ENCODE results near the gene PAH. TPM values are rescaled to one million over a fixed set of nuclear protein-coding genes. Genes with fewer than 3 reads are reported as not detected.
A peak's percentile ranks its signal among the peaks of the same experiment; 100 is the strongest.

The PAH gene
- total and polyA plus RNA-seq, 2 of the 13 experiments (the other 11 are each of a cell fraction or from before 2014, with no cell fraction given): 192 to 451 TPM

DNA sequence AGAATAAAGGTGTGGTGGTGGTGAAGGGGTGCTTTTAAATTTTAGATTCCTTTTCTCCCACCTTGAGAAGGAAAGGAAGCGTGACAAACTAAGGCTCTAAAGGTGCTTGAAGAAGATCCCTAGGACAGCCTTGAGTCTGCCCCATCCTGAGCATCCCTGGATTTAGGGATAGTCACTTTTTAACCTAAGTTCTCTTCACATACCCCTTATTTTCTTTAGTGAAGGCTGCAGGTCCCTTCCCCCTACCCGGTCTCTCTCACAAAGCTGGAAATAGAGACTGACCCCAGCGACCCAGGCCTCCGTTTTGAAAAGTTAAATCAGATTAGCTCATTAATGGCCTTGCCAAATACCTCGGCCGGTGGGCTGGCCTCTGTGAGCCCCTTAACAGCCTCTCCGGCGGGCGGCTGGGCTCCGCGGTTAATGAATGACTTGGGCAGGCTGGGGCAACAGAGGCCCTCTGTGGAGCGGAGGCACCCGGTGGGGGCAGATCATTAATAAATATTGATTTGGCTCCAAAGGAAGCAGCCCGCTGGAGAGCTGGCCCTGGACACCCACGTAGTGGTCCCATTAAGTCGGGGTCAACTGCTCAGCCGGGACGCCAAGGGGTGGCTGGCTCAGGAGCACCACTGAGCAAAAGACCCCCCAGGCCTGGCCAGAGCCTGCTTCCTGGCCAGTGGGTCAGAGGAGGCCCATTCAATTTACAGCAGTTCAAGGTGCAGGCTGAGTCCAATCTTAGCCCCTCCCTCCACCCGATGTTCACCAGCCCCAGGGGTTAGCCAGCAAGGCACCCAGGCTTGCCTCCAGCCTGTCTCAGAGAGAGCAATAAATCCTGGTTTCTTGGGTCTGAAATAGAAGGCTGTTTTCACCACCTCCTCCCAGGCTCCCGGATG lies 31.8 kb downstream of the PAH start (continued):
- TF ChIP-seq, protein P1, sequence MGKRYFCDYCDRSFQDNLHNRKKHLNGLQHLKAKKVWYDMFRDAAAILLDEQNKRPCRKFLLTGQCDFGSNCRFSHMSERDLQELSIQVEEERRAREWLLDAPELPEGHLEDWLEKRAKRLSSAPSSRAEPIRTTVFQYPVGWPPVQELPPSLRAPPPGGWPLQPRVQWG (CRISPR knock-in tag; IDR thresholded peaks at IDR 0.05; ENCODE audit: borderline replicate concordance, low read depth): no peak
- TF ChIP-seq CBX5 (CRISPR knock-in tag; IDR thresholded peaks at IDR 0.05; ENCODE audit: borderline replicate concordance) (0 out of 2 replicates have a peak, but pooled peaks have one; percentile 21), CCDC6 (CRISPR knock-in tag; IDR thresholded peaks at IDR 0.05) (peak; percentile 61; the same call in 1 of the 2 replicates), AHR (CRISPR knock-in tag; IDR thresholded peaks at IDR 0.05) (no peak), DNMT1 (CRISPR knock-in tag; IDR thresholded peaks at IDR 0.05) (no peak), GABPA (IDR thresholded peaks at IDR 0.05; ENCODE audit: low read depth, low read length) (no peak), GABPA (CRISPR knock-in tag; IDR thresholded peaks at IDR 0.05; ENCODE audit: low read depth) (no peak; the same call in 1 of the 2 replicates), TOE1 (CRISPR knock-in tag; IDR thresholded peaks at IDR 0.05) (no peak), FOXM1 (CRISPR knock-in tag; IDR thresholded peaks at IDR 0.05) (no peak), HMG20B (CRISPR knock-in tag; conservative IDR thresholded peaks at IDR 0.05) (peak; percentile 57; the same call in 1 of the 2 replicates), ATF1 (CRISPR knock-in tag; IDR thresholded peaks at IDR 0.05) (no peak), NCOA2 (CRISPR knock-in tag; IDR thresholded peaks at IDR 0.05) (peak; percentile 95), ZNF569 (CRISPR knock-in tag; IDR thresholded peaks at IDR 0.05; ENCODE audit: borderline replicate concordance) (no peak), KDM1A (CRISPR knock-in tag; IDR thresholded peaks at IDR 0.05) (no peak)
- TF ChIP-seq, protein P2, sequence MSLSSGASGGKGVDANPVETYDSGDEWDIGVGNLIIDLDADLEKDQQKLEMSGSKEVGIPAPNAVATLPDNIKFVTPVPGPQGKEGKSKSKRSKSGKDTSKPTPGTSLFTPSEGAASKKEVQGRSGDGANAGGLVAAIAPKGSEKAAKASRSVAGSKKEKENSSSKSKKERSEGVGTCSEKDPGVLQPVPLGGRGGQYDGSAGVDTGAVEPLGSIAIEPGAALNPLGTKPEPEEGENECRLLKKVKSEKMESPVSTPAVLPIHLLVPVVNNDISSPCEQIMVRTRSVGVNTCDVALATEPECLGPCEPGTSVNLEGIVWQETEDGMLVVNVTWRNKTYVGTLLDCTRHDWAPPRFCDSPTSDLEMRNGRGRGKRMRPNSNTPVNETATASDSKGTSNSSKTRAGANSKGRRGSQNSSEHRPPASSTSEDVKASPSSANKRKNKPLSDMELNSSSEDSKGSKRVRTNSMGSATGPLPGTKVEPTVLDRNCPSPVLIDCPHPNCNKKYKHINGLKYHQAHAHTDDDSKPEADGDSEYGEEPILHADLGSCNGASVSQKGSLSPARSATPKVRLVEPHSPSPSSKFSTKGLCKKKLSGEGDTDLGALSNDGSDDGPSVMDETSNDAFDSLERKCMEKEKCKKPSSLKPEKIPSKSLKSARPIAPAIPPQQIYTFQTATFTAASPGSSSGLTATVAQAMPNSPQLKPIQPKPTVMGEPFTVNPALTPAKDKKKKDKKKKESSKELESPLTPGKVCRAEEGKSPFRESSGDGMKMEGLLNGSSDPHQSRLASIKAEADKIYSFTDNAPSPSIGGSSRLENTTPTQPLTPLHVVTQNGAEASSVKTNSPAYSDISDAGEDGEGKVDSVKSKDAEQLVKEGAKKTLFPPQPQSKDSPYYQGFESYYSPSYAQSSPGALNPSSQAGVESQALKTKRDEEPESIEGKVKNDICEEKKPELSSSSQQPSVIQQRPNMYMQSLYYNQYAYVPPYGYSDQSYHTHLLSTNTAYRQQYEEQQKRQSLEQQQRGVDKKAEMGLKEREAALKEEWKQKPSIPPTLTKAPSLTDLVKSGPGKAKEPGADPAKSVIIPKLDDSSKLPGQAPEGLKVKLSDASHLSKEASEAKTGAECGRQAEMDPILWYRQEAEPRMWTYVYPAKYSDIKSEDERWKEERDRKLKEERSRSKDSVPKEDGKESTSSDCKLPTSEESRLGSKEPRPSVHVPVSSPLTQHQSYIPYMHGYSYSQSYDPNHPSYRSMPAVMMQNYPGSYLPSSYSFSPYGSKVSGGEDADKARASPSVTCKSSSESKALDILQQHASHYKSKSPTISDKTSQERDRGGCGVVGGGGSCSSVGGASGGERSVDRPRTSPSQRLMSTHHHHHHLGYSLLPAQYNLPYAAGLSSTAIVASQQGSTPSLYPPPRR (CRISPR knock-in tag; IDR thresholded peaks at IDR 0.05; ENCODE audit: borderline replicate concordance): peak; percentile 95
- TF ChIP-seq, protein P3, sequence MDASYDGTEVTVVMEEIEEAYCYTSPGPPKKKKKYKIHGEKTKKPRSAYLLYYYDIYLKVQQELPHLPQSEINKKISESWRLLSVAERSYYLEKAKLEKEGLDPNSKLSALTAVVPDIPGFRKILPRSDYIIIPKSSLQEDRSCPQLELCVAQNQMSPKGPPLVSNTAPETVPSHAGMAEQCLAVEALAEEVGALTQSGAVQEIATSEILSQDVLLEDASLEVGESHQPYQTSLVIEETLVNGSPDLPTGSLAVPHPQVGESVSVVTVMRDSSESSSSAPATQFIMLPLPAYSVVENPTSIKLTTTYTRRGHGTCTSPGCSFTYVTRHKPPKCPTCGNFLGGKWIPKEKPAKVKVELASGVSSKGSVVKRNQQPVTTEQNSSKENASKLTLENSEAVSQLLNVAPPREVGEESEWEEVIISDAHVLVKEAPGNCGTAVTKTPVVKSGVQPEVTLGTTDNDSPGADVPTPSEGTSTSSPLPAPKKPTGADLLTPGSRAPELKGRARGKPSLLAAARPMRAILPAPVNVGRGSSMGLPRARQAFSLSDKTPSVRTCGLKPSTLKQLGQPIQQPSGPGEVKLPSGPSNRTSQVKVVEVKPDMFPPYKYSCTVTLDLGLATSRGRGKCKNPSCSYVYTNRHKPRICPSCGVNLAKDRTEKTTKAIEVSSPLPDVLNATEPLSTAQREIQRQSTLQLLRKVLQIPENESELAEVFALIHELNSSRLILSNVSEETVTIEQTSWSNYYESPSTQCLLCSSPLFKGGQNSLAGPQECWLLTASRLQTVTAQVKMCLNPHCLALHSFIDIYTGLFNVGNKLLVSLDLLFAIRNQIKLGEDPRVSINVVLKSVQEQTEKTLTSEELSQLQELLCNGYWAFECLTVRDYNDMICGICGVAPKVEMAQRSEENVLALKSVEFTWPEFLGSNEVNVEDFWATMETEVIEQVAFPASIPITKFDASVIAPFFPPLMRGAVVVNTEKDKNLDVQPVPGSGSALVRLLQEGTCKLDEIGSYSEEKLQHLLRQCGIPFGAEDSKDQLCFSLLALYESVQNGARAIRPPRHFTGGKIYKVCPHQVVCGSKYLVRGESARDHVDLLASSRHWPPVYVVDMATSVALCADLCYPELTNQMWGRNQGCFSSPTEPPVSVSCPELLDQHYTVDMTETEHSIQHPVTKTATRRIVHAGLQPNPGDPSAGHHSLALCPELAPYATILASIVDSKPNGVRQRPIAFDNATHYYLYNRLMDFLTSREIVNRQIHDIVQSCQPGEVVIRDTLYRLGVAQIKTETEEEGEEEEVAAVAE (CRISPR knock-in tag; IDR thresholded peaks at IDR 0.05; ENCODE audit: borderline replicate concordance): no peak
- TF ChIP-seq, protein P4, sequence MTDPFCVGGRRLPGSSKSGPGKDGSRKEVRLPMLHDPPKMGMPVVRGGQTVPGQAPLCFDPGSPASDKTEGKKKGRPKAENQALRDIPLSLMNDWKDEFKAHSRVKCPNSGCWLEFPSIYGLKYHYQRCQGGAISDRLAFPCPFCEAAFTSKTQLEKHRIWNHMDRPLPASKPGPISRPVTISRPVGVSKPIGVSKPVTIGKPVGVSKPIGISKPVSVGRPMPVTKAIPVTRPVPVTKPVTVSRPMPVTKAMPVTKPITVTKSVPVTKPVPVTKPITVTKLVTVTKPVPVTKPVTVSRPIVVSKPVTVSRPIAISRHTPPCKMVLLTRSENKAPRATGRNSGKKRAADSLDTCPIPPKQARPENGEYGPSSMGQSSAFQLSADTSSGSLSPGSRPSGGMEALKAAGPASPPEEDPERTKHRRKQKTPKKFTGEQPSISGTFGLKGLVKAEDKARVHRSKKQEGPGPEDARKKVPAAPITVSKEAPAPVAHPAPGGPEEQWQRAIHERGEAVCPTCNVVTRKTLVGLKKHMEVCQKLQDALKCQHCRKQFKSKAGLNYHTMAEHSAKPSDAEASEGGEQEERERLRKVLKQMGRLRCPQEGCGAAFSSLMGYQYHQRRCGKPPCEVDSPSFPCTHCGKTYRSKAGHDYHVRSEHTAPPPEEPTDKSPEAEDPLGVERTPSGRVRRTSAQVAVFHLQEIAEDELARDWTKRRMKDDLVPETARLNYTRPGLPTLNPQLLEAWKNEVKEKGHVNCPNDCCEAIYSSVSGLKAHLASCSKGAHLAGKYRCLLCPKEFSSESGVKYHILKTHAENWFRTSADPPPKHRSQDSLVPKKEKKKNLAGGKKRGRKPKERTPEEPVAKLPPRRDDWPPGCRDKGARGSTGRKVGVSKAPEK (CRISPR knock-in tag; IDR thresholded peaks at IDR 0.05; ENCODE audit: borderline replicate concordance): no peak

Data from HepG2 (cell line).